Measurements from ENCODE around the gene WFS1. TPM values are rescaled to one million over a fixed set of nuclear protein-coding genes. Genes with fewer than 3 reads are reported as not detected.

The WFS1 gene
- total and polyA plus RNA-seq, 2 of the 8 experiments (the other 6 are each of a cell fraction or from before 2014, with no cell fraction given), result 29.1 to 43.1 TPM

GRCh38 chr4:6239486-6239885 is 30.2 kb upstream of the WFS1 start (continued):
- TF ChIP-seq SIN3A (conservative IDR thresholded peaks at IDR 0.05 in 1 of 2, IDR thresholded peaks at IDR 0.05 in 1 of 2; ENCODE audit: low read depth in 1 of 2, low read length in 2 of 2), result no peak
- TF ChIP-seq E2F6 (IDR thresholded peaks at IDR 0.05), result no peak
- TF ChIP-seq SP1 (IDR thresholded peaks at IDR 0.05; ENCODE audit: low read depth, low read length), result no peak
- no peak for TF ChIP-seq BACH1 (IDR thresholded peaks at IDR 0.05; ENCODE audit: low read length)
